OCI-M1 (cell line): ENCODE results near the gene SLX9.

Source experiments
- DNase-seq: peaks from one replicate; lab custom pipeline; 2025; lab: John Stamatoyannopoulos, UW

The SLX9 gene

DNA sequence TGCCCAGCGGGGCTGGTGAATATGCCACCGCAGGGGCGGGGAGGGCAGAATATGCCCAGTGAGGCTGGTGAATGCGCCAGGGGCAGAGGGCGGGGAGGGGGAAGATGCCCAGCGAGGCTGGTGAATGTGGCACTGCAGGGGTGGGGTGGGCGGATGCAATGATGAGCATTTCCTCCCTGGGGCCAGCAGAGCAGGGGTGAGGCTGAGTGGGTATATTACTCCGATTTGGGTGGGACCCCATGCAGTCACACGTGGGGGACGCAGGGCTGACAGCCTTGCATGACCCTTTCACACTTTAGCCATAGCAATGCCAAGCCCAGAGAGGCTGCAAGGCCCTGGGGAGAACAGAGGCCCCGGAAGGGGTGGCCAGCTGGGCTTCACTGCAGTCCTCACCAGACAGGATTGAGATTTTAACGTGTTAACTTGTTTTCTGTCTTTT is 9.3 kb upstream of the SLX9 start:
- no peak for DNase-seq

- peak; percentile 26 for DNase-seq
Observed at GRCh38 chr21:44931137-44931500, 8.7 kb upstream of the SLX9 start.

DNA sequence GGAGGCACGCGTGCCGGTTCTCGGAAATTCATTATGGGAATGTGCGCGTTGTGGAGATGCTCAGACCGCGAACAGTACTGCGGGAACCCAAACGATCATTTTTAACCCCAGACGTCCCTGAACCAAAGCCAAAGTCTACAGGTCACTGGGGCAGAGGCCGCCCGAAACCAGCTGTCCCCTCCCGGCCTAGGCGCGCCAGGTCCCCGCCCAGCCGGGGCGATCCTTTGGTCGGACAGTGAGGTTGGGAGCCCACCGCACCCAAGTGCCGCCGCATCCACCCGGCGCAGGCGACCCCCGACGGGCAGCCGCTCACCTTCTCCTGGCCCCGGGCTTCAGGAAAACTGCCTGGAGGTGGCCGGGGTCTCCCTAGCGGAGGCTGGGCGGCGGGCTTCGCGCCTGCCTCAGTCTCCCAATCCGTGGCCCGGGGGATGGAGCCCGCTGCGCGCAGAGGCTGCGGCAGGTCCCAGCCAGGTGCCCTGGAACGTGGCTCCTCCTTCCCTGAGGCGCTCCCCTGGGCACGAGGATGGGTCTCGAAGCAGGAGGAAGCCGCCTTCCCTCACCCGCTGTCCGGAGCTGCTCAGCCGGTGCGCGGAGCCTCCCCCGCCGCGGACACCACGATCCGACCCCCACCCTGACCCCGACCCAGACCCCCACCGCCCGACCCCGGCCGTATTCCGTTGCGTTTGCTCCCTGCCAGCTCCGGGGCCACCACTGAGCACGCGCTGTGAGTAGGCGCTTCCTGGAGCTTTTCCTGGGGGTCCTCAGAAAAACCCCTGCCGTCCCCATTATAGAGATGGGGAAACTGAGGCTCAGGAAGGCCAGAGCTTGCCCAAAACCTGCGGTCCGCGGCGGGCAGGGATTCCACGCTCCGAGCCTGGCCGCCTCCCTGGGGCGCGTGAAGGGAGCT is 8.1 kb upstream of the SLX9 start:
- DNase-seq: no peak

DNA sequence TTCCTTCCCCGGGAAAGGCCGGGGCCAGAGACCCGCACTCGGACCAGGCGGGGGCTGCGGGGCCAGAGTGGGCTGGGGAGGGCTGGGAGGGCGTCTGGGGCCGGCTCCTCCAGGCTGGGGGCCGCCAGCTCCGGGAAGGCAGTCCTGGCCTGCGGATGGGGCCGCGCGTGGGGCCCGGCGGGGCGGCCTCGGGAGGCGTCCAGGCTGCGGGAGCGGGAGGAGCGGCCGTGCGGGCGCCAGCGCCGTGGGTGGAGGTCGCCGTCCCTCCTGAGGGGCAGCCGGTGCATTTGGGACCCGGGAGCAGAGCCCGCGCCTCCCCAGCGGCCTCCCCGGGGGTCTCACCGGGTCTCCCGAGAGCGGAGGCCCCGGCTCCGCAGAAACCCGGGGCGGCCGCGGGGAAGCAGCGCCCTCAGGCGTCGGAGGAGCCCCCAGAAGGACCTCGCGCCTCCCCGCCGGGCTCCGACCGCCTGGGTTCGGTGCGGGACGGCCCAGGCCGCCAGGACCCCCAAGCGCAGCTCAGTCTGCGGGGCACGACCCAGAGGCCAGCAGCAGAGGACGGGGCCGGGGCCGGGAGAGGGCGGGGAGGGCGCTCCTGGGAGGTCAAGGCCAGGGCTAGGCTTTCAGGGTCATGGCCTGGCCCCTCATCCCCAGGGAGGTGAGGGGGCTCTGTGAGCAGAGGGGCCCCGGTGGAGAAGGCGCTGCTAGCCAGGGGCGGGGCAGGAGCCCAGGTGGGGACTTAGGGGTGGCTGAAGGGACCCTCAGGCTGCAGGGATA is 7.2 kb upstream of the SLX9 start:
- peak; percentile 45 for DNase-seq

GRCh38 chr21:44933199-44933917 is 6.5 kb upstream of the SLX9 start:
- DNase-seq: no peak

- DNase-seq: no peak
Observed at GRCh38 chr21:44933918-44934260, 5.9 kb upstream of the SLX9 start.

- DNase-seq: no peak
Observed at GRCh38 chr21:44934276-44934675, 5.6 kb upstream of the SLX9 start.

DNA sequence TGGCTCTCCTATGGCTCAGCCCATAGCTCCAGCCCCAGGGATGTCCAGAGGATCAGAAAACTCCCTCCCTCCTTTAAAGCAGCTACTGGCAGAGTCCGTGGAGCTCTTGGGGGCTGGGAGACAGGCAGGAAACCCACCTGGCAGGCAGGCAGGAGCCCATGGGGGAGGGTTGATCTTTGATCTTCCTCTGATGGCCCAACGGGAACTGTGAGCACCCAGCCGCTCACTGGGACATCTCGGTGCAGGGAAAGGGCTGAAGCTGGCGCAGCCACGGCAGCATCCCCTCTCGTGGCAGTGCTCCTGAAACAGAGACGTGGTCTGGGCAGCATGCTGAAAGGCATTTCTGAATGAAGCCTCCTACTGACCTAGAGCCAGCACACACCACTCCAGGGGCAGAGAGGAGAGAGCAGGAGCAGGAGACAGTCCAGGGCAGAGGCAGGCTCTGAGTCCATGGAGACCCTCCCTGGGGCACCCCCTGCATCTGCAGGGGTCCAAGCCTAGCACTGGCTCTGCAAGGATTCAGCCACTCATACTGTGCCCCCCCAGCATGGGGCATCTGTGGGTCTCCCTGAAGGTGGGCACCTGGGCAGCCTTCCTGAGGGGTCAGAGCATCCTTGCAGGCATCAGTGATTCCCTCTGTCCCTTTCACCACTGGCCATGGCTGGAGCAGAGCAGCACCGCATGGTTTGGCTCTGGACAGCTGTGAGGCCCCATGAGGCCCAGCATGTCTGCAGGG is 4.9 kb upstream of the SLX9 start:
- DNase-seq: no peak

DNA sequence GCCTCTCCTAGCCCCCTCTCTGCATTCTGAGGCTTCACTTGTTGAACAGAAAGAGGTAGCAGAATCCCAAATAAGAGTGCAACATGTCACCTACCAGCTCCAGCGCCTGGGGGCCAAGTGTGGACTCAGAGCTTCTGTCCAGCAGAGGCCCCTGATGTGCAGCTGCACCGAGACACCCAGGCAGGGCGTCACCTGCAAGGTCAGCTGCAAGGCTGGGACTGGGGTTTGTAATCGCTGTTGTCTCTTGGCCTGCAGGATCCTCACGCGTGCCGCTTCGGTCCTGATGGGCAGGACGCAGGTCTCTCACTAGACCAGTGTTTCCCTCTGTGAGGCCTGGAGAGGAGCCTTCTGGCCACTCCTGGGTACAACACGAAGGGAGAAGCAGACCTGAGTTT is 4.3 kb upstream of the SLX9 start:
- DNase-seq: no peak

DNA sequence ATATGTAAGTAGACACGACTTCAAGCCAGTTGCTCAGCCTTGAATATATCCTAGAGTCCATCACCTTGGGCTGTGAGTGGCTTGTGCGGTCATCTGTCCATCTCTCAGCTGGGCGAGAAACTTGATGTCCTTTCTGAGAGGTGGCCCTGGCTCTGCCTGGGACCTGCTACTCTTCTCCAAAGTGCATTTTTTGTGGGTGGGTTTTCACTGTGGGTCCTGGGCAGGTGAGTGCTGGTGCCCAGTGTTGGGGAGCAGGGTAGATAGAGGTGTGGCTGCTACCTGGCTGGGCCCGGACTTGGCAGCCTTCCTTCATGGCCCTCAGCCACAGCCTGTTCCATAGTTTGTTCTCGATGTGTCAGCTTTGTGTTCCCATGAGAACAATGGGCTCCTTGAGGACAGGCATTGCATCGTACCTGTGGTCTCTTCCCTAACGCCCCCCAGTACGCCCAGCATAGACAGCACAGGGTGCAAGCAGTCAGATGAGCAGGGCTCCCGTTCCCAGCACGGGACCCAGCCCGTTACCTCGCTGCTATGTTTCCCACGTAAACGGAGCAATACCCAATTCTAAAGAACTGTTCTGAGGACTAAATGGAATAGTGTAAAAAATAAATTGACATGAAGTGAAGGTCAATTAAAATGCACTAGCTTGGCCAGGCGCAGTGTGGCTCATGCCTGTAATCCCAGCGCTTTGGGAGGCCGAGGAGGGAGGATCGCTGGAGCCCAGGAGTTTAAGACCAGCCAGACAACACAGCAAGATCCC is 877 bp upstream of the SLX9 start:
- DNase-seq: no peak

DNA sequence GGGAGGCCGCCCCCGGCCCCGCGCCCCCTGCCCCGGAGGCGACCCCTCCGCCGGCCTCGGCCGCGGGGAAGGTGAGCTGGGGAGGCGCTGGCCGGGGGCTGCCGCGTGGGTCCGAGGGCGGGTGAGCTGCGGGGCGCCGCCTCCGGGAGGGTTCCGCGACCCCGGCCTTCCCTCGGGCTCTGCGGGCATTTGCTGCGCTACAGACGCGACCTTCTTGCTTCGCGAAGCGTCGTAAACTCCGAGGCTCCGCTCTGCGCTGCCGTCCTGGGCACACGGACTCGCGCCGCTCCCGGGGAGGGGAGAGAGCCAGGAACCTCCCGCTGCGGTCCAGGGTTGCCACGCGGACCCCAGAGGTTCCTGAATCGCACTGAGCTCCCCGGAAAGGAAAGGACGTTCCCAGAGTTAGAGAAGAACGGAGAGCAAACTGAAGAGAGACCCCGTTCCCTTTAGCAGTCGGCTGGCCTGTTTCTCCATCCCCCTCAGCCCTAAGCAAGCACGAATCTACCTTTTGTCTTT is 345 bp downstream of the SLX9 start:
- peak; percentile 60 for DNase-seq

GRCh38 chr21:44941567-44941966 is 1.7 kb downstream of the SLX9 start:
- no peak for DNase-seq

GRCh38 chr21:44942566-44942965 is 2.7 kb downstream of the SLX9 start:
- DNase-seq: no peak

DNA sequence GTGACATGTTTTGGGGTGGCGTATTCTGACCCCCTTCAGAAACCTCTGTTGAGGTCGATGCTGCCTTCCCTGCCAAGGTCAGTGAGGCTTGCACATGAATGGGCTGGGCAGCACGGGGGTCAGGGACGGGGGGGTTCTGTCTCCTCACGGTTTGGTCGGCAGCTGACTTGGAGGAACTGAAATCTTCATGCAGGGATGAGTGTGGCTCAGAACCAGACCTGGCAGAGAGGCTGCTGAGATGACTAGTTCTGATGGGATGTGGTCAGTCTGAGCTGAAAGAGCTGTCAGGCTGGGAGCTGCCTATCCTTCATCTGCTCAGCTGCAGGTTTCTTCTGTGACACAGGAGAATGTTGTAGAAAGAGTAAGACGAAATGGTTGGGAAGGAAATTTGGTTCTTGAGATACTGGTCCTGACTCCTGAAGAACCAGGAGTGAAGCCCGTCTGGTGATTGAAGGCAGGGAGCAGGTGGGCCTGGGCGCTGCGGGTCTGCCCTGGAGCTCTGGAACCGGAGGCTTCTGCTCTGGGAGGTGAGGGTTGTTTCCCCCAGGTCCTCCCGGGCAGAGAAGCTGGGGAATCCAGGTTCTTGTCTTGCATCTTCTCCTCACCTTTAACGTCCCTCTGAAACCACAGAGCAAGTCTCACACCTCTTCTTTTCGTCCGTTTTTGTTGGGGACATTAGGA is 3.3 kb downstream of the SLX9 start:
- DNase-seq: no peak

DNA sequence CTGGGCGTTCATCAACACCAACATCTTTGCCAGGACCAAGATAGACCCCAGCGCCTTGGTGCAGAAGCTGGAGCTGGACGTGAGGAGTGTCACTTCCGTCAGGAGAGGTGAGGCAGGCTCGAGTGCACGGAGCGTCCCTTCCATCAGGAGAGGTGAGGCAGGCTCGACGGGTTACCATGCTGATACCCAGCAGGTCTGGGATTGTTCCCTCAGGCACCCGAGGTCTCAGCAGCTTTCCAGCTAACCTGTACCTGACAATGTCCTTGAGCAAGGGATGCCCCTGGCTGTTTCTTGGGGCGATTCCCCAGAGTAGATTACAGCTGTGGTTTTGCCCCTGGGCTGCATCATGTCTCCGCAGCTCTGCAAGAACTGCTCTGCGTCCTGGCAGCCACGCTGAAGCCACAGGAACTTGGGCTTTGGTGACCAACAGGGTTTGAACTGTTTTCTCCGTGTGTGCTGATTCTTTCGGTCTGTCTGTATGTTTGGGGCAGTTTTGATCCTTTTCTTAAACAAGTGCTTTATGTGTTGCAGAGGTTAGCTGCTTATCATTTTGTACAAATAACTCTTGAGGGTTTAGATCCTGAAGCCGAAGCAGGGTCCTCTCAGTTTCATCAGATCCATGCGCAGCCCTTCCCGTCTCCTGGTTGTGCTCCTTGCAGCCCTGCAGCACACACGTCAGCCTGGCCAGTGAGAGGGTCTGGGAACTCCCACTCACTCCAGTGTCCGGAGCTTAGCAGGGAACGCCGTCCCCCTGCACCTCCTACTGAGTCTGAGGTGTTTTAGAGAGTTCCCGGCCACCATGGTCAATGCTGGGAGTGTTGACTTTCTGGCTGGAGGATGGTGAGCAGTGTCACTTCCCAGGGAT is 4.1 kb downstream of the SLX9 start:
- DNase-seq: no peak

DNA sequence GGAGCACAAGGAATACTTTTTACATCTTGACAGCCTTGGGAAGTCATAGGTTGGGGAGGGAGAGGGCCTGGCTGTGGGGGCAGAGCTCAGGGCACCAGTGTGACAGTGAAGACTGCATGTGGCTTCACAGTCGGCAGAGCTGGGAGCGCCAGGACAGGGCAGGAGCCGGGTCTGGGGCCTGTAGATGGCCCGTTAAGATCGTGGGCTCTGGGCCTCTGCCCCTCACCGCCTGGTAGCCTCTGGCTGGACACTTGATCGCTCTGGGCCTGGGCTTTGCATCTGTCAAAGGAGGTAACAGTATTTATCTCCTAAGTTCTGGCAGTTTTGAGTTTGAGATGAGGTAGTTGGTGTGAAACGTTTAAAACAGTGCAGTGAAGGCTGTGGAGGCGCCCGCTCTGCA is 4.8 kb downstream of the SLX9 start:
- DNase-seq: no peak

DNA sequence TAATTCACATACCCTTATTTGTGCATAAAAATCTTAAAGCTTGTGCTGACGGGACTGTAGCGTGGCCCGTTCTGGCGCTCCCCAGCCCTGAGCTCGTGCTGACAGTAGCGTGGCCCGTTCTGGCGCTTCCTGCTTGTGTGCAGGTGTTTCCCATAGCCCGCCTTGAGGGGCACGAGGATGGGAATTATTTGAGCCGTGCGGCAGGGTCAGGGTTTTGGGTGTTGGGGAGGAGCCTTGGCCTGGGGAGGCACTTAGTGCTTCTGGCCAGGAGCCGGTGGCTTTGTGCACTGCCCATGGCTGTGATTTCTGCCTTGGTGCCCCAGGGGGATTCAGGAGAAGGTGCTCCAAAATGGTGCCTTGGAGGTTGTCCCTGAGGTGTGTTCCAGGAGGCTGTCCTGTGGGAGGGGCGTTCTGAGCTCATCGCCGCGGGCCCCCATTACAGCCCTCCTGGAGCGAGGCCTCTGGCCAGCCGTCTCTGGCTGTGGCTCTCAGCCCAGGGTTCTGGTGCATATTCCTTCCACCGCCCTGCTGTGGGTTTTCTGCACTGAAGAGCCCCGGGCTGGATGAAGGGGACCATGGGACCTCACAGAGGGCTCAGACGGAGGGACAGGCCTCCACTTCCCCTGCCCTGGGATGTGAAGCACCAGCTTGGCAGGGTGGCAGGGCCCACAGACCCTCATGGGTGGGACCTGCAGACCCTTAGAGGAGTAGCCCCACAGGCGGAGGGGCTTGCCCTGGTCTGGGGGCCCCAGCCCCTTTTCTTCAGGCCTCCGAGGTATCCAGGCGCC is 6.6 kb downstream of the SLX9 start:
- DNase-seq: no peak

DNA sequence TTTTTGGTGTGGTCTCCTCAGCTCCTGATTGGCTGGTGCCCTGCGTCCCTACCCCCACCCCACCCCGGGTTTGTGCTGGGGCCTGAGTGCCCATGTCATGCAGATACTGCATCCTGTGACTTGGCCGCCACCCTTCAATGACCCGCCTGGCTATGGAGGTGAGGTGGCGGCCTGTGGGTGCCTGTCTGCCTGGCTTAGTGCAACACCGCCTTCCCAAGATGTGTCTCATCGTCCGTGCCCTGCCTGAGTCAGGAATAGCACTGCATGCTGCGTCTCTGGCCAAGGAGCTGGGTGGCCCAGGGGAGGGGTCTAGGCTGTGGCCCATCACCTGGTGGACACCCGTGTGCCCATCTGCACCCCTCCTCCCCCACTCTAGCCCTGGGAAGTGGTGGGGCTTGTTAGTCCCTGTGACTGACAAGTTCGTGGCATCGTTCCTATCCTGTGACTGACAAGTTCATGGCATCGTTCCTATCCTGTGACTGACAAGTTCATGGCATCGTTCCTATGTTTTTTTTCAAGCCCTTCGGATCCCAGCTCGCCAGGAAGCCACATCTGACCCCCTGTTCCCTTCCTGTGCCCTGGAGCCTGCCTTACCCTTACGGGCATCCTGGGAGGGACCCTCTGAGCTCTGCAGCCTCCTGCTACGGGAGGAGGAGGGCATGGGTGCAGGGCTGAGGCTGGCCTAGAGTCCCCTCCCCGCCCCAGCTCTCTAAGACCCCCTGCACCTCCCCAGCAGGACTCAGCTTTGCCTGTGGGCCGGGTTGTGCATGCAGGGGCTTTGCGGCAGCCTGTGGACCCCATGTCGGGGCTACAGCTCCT is 7.5 kb downstream of the SLX9 start:
- DNase-seq: no peak
